Gastroesophageal sphincter (tissue), 3 donors: Measurements from ENCODE around the gene ROR2.

Source experiments
- POLR2AphosphoS5 ChIP-seq: sonication (generic); formaldehyde crosslinking; IDR thresholded peaks from one replicate; pipeline ENCODE4 v1.6.1; 2017; ENCODE audit warnings: antibody characterized with exemption
- TF ChIP-seq, protein P1 (sequence below), 4 experiments: fragments of 200-600 bp in 2 of 4; fragments of 450-650 bp in 2 of 4; sonication (generic) in 1 of 4; IDR thresholded peaks; one replicate each; pipeline ENCODE4 v1.5.1; 2017 to 2019; ENCODE audit warnings: antibody characterized with exemption in 4 of 4, mild to moderate bottlenecking in 2 of 4, moderate library complexity in 2 of 4

DNA sequence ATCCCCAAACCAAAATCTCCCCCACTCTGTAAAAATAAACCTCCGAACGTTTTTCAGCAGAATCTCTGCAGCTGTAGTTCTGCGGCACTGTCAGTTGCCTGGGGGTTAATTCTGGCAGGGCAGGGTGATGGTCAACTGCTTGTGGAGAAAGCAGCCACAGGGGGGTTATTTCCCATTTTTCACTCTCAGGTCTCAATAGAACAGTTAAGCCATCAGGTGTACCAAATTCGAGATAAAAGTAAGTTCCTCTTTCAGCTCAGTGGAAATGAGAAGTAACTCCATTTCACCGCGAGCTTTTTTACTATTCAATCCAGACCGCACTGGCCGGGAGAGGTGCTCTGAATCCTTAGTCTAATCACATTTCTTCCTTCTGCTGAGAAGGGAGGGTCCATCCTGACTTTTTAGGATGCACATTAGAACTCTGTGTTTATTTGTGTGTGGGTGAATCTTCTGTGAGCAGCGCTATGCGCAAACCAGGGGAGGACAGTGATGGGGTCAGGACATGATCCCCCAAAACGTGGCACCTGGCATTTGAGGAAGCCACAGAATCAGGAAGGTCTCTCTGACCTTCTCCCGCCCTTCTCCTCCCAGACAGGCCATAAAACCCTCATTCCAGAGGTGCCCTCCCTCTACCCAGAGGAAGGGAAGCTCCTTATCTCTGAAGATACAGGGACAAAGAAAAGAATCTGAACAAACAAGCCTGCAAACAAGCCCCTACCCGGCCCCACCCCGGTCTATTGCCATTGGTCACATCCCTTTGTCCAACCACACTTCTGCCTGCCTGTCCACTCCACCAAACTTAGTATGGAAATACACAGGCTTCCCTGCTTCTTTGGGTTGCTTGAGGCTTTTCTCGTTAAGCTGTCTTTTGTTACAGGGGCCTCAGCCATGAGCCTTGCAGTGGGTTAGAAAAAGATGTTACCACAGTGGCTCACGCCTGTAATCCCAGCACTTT is 229.0 kb downstream of the ROR2 start:
- TF ChIP-seq POLR2AphosphoS5: no peak
- TF ChIP-seq, protein P1, sequence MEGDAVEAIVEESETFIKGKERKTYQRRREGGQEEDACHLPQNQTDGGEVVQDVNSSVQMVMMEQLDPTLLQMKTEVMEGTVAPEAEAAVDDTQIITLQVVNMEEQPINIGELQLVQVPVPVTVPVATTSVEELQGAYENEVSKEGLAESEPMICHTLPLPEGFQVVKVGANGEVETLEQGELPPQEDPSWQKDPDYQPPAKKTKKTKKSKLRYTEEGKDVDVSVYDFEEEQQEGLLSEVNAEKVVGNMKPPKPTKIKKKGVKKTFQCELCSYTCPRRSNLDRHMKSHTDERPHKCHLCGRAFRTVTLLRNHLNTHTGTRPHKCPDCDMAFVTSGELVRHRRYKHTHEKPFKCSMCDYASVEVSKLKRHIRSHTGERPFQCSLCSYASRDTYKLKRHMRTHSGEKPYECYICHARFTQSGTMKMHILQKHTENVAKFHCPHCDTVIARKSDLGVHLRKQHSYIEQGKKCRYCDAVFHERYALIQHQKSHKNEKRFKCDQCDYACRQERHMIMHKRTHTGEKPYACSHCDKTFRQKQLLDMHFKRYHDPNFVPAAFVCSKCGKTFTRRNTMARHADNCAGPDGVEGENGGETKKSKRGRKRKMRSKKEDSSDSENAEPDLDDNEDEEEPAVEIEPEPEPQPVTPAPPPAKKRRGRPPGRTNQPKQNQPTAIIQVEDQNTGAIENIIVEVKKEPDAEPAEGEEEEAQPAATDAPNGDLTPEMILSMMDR (IDR thresholded peaks at IDR 0.05): no peak
